ENCODE measurements around the gene TRAPPC10. TPM values are rescaled to one million over a fixed set of nuclear protein-coding genes. Genes with fewer than 3 reads are reported as not detected.

TRAPPC10 gene
- total RNA-seq, 1 donor from 2014 or later, result 26.4 TPM

- no peak for DNase-seq (ENCODE audit: low read depth in 2 of 2)
Measured at GRCh38 chr21:44005071-44005470, 7.0 kb upstream of the TRAPPC10 start.

GRCh38 chr21:44005593-44005992 is 6.5 kb upstream of the TRAPPC10 start:
- no peak for DNase-seq (ENCODE audit: low read depth in 2 of 2)

GRCh38 chr21:44006017-44006619 is 6.0 kb upstream of the TRAPPC10 start:
- DNase-seq (ENCODE audit: low read depth in 2 of 2), result peak; percentile 40 to 84

- DNase-seq (ENCODE audit: low read depth in 2 of 2), result no peak
Measured at GRCh38 chr21:44006656-44007055, 5.5 kb upstream of the TRAPPC10 start.

- DNase-seq (ENCODE audit: low read depth in 2 of 2), result no peak
Measured at GRCh38 chr21:44010429-44010828, 1.7 kb upstream of the TRAPPC10 start.

- DNase-seq (ENCODE audit: low read depth in 2 of 2), result no peak
Measured at GRCh38 chr21:44011123-44011522, 986 bp upstream of the TRAPPC10 start.

GRCh38 chr21:44012474-44013379 is 618 bp downstream of the TRAPPC10 start:
- DNase-seq (ENCODE audit: low read depth in 2 of 2), result peak; percentile 45 to 60

- peak; percentile 45 to 62 for DNase-seq (ENCODE audit: low read depth in 2 of 2)
Measured at GRCh38 chr21:44013380-44014088, 1.4 kb downstream of the TRAPPC10 start.

- no peak for DNase-seq (ENCODE audit: low read depth in 2 of 2)
Measured at GRCh38 chr21:44017601-44018000, 5.5 kb downstream of the TRAPPC10 start.

- no peak for DNase-seq (ENCODE audit: low read depth in 2 of 2)
Measured at GRCh38 chr21:44018127-44018526, 6.0 kb downstream of the TRAPPC10 start.

- no peak for DNase-seq (ENCODE audit: low read depth in 2 of 2)
Measured at GRCh38 chr21:44018813-44019567, 6.9 kb downstream of the TRAPPC10 start.

GRCh38 chr21:44019568-44019958 is 7.5 kb downstream of the TRAPPC10 start:
- DNase-seq (ENCODE audit: low read depth in 2 of 2), result no peak

- no peak for DNase-seq (ENCODE audit: low read depth in 2 of 2)
Measured at GRCh38 chr21:44020551-44020950, 8.4 kb downstream of the TRAPPC10 start.

GRCh38 chr21:44021064-44021463 is 9.0 kb downstream of the TRAPPC10 start:
- DNase-seq (ENCODE audit: low read depth in 2 of 2), result no peak

GRCh38 chr21:44024257-44024656 is 12.1 kb downstream of the TRAPPC10 start:
- no peak for DNase-seq (ENCODE audit: low read depth in 2 of 2)

GRCh38 chr21:44024887-44025353 is 12.8 kb downstream of the TRAPPC10 start:
- peak; percentile 46 to 78 for DNase-seq (ENCODE audit: low read depth in 2 of 2)

- DNase-seq (ENCODE audit: low read depth in 2 of 2), result no peak
Measured at GRCh38 chr21:44027607-44028286, 15.6 kb downstream of the TRAPPC10 start.

GRCh38 chr21:44028287-44028659 is 16.2 kb downstream of the TRAPPC10 start:
- DNase-seq (ENCODE audit: low read depth in 2 of 2), result no peak

GRCh38 chr21:44029460-44030087 is 17.5 kb downstream of the TRAPPC10 start:
- no peak for DNase-seq (ENCODE audit: low read depth in 2 of 2)

GRCh38 chr21:44035244-44035643 is 23.1 kb downstream of the TRAPPC10 start:
- no peak for DNase-seq (ENCODE audit: low read depth in 2 of 2)

Data from lung microvascular endothelial cell (primary cell).